Suprapubic skin (tissue), 4 donors: ENCODE measurements around the gene CEP350. TPM values are rescaled to one million over a fixed set of nuclear protein-coding genes. Genes with fewer than 3 reads are reported as not detected.

Experiments
- DNase-seq, 2 donors: peaks; one replicate each; pipeline ENCODE4 v3.0.0-alpha.2; 2019; ENCODE audit warnings: low spot score in 2 of 2
- H3K27ac ChIP-seq: fragments of 200-600 bp; sonication (generic); one replicate; pipeline ENCODE4 v1.5.1; 2019
- H3K27me3 ChIP-seq: fragments of 200-600 bp; sonication (generic); one replicate; pipeline ENCODE4 v1.5.1; 2019
- H3K36me3 ChIP-seq: fragments of 200-600 bp; sonication (generic); one replicate; pipeline ENCODE4 v1.5.1; 2019
- H3K4me1 ChIP-seq: fragments of 200-600 bp; sonication (generic); one replicate; pipeline ENCODE4 v1.5.1; 2019
- H3K4me3 ChIP-seq: fragments of 200-600 bp; sonication (generic); one replicate; pipeline ENCODE4 v1.5.1; 2019; ENCODE audit warnings: mild to moderate bottlenecking
- H3K9me3 ChIP-seq: fragments of 200-600 bp; sonication (generic); one replicate; pipeline ENCODE4 v1.5.1; 2019
- EP300 ChIP-seq: sonication (generic); formaldehyde crosslinking; IDR thresholded peaks from one replicate; pipeline ENCODE4 v1.6.1; 2017; ENCODE audit warnings: antibody characterized with exemption
- POLR2A ChIP-seq, 2 donors: fragments of 450-650 bp; IDR thresholded peaks; one replicate each; pipeline ENCODE4 v1.6.1; 2017; ENCODE audit warnings: antibody characterized with exemption in 2 of 2, mild to moderate bottlenecking in 2 of 2, moderate library complexity in 2 of 2
- POLR2AphosphoS5 ChIP-seq, 3 donors: sonication (generic); formaldehyde crosslinking; IDR thresholded peaks; one replicate each; pipeline ENCODE4 v1.6.1; 2017; ENCODE audit warnings: antibody characterized with exemption in 3 of 3
- WGBS: methylation state at CpG from one replicate; pipeline ENCODE4 v1.1.5; 2018; 5-methylcytosine and 5-hydroxymethylcytosine counted together
- total RNA-seq, 4 donors: library from RNA; depleted of rRNA; stranded (reverse); fragments of >200 nt; gene quantifications; one replicate each; pipeline ENCODE4 v1.1.0, GENCODE V29; 2016
- TF ChIP-seq, protein P1 (sequence below), 2 donors: fragments of 200-600 bp in 1 of 2; fragments of 450-650 bp in 1 of 2; sonication (generic) in 1 of 2; IDR thresholded peaks; one replicate each; pipeline ENCODE4 v1.5.1; 2016 to 2019; ENCODE audit warnings: antibody characterized with exemption in 2 of 2, mild to moderate bottlenecking in 1 of 2, moderate library complexity in 1 of 2

CEP350 gene
- total RNA-seq, 4 donors from 2014 or later: 60.5 to 90.2 (median 68.4) TPM

DNA sequence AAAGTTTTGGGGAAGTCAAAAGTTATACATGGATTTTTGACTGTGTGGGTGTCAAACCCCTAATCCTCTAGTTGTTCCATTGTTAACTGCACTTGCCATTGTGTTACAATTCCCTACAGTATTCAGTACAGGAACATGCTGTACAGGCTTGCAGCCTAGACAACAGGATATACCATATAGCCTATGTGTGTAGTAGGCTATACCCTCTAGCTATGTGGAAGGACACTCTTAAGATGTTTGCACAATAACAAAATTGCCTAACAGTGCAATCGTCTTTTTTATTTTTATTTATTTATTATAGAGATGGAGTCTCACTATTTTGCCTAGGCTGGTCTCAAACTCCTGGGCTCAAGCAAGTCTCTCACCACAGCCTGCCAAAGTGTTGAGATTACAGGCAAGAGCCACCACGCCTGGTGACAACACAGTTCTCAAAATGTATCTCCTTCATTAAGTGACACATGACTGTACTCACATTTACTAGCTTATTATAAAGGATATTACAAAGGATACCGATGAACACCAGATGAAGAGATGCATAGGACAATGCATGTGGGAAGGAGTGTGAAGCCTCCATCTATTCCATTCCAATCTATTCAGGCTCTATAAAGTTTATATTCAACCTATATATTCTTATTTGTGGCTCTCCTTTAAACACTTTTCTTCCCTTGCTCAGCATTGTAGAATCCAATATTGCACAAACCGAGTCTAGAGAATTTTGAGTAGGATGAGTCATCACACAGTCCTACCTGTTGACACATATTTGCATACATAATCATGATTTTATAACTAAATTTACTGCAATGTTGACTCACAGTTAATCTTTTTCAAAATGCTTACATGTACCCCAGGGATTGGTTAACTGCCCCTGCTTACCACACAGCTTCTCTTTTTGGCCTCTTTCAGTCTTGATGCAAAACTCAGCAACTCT lies 28.4 kb upstream of the CEP350 start:
- Histone ChIP-seq H3K27me3 (no peaks in the 10 kb centered on the region), H3K36me3 (no peaks in the 10 kb centered on the region), H3K9me3 (no peaks in the 10 kb centered on the region), H3K4me1 (peaks cover 6% of the 10 kb centered on the region), H3K4me3 (no peak overlapping the region), H3K27ac (no peak overlapping the region)
- DNase-seq: no peak
- WGBS: 67% methylated on average over 4 of the region's 4 CpGs
- TF ChIP-seq POLR2AphosphoS5 (IDR thresholded peaks at IDR 0.05): no peak
- no peak for TF ChIP-seq EP300
- TF ChIP-seq, protein P1, sequence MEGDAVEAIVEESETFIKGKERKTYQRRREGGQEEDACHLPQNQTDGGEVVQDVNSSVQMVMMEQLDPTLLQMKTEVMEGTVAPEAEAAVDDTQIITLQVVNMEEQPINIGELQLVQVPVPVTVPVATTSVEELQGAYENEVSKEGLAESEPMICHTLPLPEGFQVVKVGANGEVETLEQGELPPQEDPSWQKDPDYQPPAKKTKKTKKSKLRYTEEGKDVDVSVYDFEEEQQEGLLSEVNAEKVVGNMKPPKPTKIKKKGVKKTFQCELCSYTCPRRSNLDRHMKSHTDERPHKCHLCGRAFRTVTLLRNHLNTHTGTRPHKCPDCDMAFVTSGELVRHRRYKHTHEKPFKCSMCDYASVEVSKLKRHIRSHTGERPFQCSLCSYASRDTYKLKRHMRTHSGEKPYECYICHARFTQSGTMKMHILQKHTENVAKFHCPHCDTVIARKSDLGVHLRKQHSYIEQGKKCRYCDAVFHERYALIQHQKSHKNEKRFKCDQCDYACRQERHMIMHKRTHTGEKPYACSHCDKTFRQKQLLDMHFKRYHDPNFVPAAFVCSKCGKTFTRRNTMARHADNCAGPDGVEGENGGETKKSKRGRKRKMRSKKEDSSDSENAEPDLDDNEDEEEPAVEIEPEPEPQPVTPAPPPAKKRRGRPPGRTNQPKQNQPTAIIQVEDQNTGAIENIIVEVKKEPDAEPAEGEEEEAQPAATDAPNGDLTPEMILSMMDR (IDR thresholded peaks at IDR 0.05): no peak
- no peak for TF ChIP-seq POLR2A (IDR thresholded peaks at IDR 0.05)

DNA sequence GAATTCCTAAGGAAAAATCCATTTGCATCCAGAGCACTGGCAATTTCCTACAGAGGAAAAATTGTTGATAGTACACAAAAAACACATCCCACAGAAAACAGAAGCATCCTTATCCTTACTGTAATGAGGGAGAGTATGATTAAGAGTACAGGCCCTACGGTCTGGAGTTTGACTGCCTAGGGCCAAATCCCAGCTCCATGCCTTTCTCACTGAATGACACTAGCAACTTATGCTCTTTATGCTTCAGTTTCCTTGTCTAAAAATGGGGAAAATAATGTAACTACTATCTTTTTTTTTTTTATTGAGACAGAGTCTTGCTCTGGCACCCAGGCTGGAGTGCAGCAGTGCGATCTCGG lies 27.8 kb upstream of the CEP350 start:
- WGBS: 87% methylated on average over 3 of the region's 3 CpGs
- TF ChIP-seq POLR2A (IDR thresholded peaks at IDR 0.05): no peak
- no peak for TF ChIP-seq EP300
- TF ChIP-seq, protein P1 (IDR thresholded peaks at IDR 0.05): no peak
- no peak for TF ChIP-seq POLR2AphosphoS5 (IDR thresholded peaks at IDR 0.05)
- Histone ChIP-seq H3K36me3 (no peaks in the 10 kb centered on the region), H3K27ac (no peak overlapping the region), H3K9me3 (no peaks in the 10 kb centered on the region), H3K27me3 (no peaks in the 10 kb centered on the region), H3K4me1 (peaks cover 8% of the 10 kb centered on the region), H3K4me3 (no peak overlapping the region)
- DNase-seq: no peak

DNA sequence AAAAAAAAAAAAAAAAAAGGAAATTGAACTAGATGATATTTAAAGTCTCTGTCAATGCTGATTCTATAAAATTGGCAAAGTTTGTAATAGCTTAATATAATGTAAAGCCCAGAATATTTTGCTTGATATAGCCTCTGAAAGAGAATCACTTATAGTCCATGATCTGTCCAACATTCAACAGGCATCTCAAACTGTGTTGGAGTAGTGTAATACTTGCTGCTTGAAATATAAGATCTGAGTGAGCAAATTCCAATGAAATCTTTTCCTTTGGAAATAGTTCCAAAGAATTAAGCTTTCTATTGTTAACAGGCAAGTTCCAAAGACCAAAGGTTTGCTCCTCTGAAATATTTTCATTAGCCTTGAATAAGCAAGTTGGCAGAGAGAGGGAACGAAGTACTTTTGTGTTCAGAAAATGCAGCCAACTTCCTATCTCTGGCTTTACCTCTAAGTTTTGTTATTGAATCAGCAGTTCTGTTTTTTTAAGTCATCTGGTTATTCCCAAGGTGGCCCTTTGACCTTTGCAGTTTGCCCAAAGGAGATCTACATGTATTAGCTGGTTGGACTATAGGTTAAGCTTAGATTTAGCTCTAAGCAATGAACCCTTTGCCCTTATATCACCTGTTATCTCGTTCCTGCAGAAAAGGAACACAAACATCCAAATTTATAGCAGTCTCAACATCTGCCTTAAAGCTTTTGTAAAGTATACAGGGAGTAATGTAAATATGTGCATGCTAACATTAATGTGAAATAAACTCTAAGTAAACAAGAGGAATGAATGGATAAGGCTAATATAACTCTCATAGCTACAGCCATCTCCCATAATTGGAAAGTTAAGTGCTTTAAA lies 24.4 kb upstream of the CEP350 start:
- no peaks in the 10 kb centered on the region for H3K36me3 ChIP-seq
- H3K4me3 ChIP-seq: no peak overlapping the region
- 37% methylated on average over 2 of the region's 2 CpGs for WGBS
- no peaks in the 10 kb centered on the region for H3K9me3 ChIP-seq
- H3K27ac ChIP-seq: no peak overlapping the region
- TF ChIP-seq POLR2A (IDR thresholded peaks at IDR 0.05) (no peak), EP300 (no peak), POLR2AphosphoS5 (IDR thresholded peaks at IDR 0.05) (no peak)
- TF ChIP-seq, protein P1 (IDR thresholded peaks at IDR 0.05): no peak
- peaks cover 8% of the 10 kb centered on the region for H3K4me1 ChIP-seq
- H3K27me3 ChIP-seq: no peaks in the 10 kb centered on the region
- no peak for DNase-seq

DNA sequence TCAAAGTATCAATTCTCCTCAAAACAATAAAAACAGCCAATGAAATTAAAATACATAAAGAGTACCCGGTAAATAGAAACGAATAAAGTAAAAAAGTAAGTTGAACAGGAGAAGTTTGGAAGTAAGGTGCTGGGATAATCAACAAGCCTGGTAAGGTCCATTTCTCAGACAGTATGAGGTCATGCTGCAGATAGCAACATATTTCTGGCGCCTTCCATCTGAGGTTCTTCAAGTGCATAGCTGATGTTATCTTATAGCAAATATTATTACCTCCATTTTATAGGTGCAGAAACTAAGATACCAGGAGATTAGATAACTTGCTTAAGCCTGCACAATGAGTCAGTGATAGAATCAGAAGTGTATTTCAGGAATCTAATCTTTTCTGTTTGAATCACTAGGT lies 23.7 kb upstream of the CEP350 start:
- H3K4me3 ChIP-seq: no peak overlapping the region
- peaks cover 8% of the 10 kb centered on the region for H3K4me1 ChIP-seq
- no peaks in the 10 kb centered on the region for H3K36me3 ChIP-seq
- TF ChIP-seq, protein P1 (IDR thresholded peaks at IDR 0.05): no peak
- TF ChIP-seq EP300 (no peak), POLR2AphosphoS5 (IDR thresholded peaks at IDR 0.05) (no peak), POLR2A (IDR thresholded peaks at IDR 0.05) (no peak)
- no peak for DNase-seq
- no peaks in the 10 kb centered on the region for H3K9me3 ChIP-seq
- 60% methylated on average over 3 of the region's 3 CpGs for WGBS
- no peaks in the 10 kb centered on the region for H3K27me3 ChIP-seq
- no peak overlapping the region for H3K27ac ChIP-seq

DNA sequence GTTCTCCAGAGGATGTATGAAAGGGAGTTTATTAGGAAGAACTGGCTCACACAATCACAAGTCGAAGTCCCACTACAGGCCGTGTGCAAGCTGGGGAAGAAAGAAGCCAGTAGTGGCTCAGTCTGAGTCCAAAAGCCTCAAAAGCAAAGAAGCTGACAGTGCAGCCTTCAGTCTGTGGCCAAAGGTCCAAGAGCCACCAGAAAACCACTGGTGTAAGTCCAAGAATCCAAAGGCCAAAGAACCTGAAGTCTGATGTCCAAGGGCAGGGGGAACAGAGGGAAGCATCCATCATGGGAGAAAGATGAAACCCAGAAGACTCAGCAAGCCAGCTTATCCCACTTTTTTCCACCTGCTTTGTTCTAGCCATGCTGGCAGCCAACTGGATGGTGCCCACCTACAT lies 21.4 kb upstream of the CEP350 start:
- no peak for DNase-seq
- no peak overlapping the region for H3K27ac ChIP-seq
- WGBS: 91% methylated on average over 2 of the region's 2 CpGs

More for the DNA sequence above, 21.4 kb upstream of the CEP350 start:
- no peaks in the 10 kb centered on the region for H3K9me3 ChIP-seq
- no peaks in the 10 kb centered on the region for H3K27me3 ChIP-seq
- H3K36me3 ChIP-seq: no peaks in the 10 kb centered on the region
- no peak overlapping the region for H3K4me3 ChIP-seq
- TF ChIP-seq POLR2A (IDR thresholded peaks at IDR 0.05): no peak
- no peak for TF ChIP-seq EP300
- TF ChIP-seq, protein P1 (IDR thresholded peaks at IDR 0.05): no peak
- TF ChIP-seq POLR2AphosphoS5 (IDR thresholded peaks at IDR 0.05): no peak
- peaks cover 8% of the 10 kb centered on the region for H3K4me1 ChIP-seq
